Measurements from ENCODE around the gene HOXB8. TPM values are rescaled to one million over a fixed set of nuclear protein-coding genes. Genes with fewer than 3 reads are reported as not detected.

HOXB8 gene
- total RNA-seq, 1 experiment from 2014 or later: 45.9 TPM

DNA sequence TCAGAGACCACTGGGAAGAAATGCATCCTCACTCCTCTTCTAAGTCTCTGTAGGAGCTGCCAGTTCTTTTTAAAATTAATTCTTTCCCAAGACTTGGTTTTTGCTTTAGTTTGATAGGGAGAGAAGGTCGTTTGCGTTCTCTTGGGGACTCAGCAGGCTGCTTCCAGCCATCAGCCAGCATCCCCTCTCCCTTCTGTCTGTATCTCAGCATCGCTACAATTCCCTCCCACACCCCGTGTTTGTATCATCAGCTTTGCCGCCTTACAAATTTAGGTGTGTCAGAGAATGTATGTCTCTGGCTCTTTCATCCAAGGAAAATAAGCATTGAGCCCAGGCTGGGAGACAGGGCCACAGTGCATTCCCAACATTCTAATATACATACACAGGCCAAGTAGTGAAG, 15.7 kb downstream of the HOXB8 start:
- BruUV-seq (replicated peaks): no TSS peak
- ATAC-seq (no peak), DNase-seq (ENCODE audit: low read depth, low spot score) (no peak)
- in situ Hi-C loops (cut with HindIII; ENCODE audit: low pct_unique_long_range_greater_than_20kb, low sequenced_read_pairs) (no loop called here), intact Hi-C loops (cut with micrococcal nuclease; ENCODE audit: unreplicated experiment) (no loop called here)
- Histone ChIP-seq H3K27ac (ENCODE audit: low read length) (peak overlapping the region; percentile 99), H3K4me3 (ENCODE audit: low read depth in 2 of 2, low read length in 2 of 2) (peak overlapping the region; percentile 70 to 99), H3K9me3 (ENCODE audit: control insufficient read depth, insufficient read depth, low read depth, low read length) (no peaks in the 10 kb centered on the region), H3K4me1 (ENCODE audit: control insufficient read depth, insufficient read depth, low read length) (peaks cover 38% of the 10 kb centered on the region), H3K36me3 (ENCODE audit: control insufficient read depth, insufficient read depth, low read length) (no peaks in the 10 kb centered on the region; the same call in none of the 2 replicates), H3K27me3 (ENCODE audit: control insufficient read depth, insufficient read depth, low read length) (no peaks in the 10 kb centered on the region)
- ChIA-PET CTCF (interaction anchor here (0.6 to 1.3 kb wide), 2 partner anchors 17 to 145 kb away, joined by 3 read pairs; no protein-coding TSS in a partner anchor), POLR2A (interaction anchor here (0.6 to 2.1 kb wide), 4 partner anchors 10 to 342 kb away, joined by 7 to 13 read pairs (median 10); partner anchors contain the start of gene HOXB8)
- TF ChIP-seq TCF7L2 (IDR thresholded peaks at IDR 0.05; ENCODE audit: low read depth, low read length): no peak
- no peak for TF ChIP-seq POLR2AphosphoS5 (IDR thresholded peaks at IDR 0.05; ENCODE audit: low read depth, low read length)
- TF ChIP-seq SIN3A (IDR thresholded peaks at IDR 0.05; ENCODE audit: borderline replicate concordance, insufficient read depth, low read depth, low read length): no peak
- TF ChIP-seq, protein P1, sequence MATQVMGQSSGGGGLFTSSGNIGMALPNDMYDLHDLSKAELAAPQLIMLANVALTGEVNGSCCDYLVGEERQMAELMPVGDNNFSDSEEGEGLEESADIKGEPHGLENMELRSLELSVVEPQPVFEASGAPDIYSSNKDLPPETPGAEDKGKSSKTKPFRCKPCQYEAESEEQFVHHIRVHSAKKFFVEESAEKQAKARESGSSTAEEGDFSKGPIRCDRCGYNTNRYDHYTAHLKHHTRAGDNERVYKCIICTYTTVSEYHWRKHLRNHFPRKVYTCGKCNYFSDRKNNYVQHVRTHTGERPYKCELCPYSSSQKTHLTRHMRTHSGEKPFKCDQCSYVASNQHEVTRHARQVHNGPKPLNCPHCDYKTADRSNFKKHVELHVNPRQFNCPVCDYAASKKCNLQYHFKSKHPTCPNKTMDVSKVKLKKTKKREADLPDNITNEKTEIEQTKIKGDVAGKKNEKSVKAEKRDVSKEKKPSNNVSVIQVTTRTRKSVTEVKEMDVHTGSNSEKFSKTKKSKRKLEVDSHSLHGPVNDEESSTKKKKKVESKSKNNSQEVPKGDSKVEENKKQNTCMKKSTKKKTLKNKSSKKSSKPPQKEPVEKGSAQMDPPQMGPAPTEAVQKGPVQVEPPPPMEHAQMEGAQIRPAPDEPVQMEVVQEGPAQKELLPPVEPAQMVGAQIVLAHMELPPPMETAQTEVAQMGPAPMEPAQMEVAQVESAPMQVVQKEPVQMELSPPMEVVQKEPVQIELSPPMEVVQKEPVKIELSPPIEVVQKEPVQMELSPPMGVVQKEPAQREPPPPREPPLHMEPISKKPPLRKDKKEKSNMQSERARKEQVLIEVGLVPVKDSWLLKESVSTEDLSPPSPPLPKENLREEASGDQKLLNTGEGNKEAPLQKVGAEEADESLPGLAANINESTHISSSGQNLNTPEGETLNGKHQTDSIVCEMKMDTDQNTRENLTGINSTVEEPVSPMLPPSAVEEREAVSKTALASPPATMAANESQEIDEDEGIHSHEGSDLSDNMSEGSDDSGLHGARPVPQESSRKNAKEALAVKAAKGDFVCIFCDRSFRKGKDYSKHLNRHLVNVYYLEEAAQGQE (IDR thresholded peaks at IDR 0.05; ENCODE audit: insufficient read depth in 1 of 2, low read depth in 2 of 2, low read length in 1 of 2): no peak
- TF ChIP-seq, protein P2, sequence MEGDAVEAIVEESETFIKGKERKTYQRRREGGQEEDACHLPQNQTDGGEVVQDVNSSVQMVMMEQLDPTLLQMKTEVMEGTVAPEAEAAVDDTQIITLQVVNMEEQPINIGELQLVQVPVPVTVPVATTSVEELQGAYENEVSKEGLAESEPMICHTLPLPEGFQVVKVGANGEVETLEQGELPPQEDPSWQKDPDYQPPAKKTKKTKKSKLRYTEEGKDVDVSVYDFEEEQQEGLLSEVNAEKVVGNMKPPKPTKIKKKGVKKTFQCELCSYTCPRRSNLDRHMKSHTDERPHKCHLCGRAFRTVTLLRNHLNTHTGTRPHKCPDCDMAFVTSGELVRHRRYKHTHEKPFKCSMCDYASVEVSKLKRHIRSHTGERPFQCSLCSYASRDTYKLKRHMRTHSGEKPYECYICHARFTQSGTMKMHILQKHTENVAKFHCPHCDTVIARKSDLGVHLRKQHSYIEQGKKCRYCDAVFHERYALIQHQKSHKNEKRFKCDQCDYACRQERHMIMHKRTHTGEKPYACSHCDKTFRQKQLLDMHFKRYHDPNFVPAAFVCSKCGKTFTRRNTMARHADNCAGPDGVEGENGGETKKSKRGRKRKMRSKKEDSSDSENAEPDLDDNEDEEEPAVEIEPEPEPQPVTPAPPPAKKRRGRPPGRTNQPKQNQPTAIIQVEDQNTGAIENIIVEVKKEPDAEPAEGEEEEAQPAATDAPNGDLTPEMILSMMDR (IDR thresholded peaks at IDR 0.05): no peak

DNA sequence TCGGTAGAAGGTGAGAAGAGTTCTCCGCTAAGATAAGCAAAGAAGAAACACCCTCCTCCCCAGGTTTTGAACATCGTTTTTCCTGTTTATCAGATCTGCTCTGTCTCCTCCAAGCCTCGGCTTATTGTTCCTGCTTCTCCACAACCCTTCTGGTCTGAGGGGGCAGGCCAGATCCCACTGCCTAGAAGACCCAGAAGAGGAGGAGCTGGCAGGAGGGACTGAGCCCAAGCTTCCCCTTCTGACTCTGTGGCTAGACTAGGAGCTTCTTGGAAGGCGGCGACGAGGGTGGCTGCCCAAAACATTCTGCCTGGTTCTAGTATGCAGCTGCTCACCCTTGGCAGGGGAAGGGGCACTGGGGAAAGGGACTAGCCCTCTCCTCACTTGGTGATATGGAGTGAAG, 16.4 kb downstream of the HOXB8 start:
- Histone ChIP-seq H3K27ac (ENCODE audit: low read length) (peak overlapping the region; percentile 99), H3K9me3 (ENCODE audit: control insufficient read depth, insufficient read depth, low read depth, low read length) (no peaks in the 10 kb centered on the region), H3K36me3 (ENCODE audit: control insufficient read depth, insufficient read depth, low read length) (no peaks in the 10 kb centered on the region; the same call in none of the 2 replicates), H3K27me3 (ENCODE audit: control insufficient read depth, insufficient read depth, low read length) (no peaks in the 10 kb centered on the region), H3K4me3 (ENCODE audit: low read depth in 2 of 2, low read length in 2 of 2) (peak overlapping the region; percentile 70 to 99), H3K4me1 (ENCODE audit: control insufficient read depth, insufficient read depth, low read length) (peaks cover 43% of the 10 kb centered on the region)
- intact Hi-C loops (cut with micrococcal nuclease; ENCODE audit: unreplicated experiment): no loop called here
- no TSS peak for BruUV-seq (replicated peaks)
- ATAC-seq (no peak), DNase-seq (ENCODE audit: low read depth, low spot score) (no peak)
- TF ChIP-seq, protein P2 (IDR thresholded peaks at IDR 0.05): no peak
- TF ChIP-seq SIN3A (IDR thresholded peaks at IDR 0.05; ENCODE audit: borderline replicate concordance, insufficient read depth, low read depth, low read length) (no peak), POLR2AphosphoS5 (IDR thresholded peaks at IDR 0.05; ENCODE audit: low read depth, low read length) (no peak), TCF7L2 (IDR thresholded peaks at IDR 0.05; ENCODE audit: low read depth, low read length) (peak; percentile 36; the same call in 1 of the 2 replicates)
- in situ Hi-C loops (cut with HindIII; ENCODE audit: low pct_unique_long_range_greater_than_20kb, low sequenced_read_pairs): no loop called here
- ChIA-PET CTCF (interaction anchor here (0.6 to 1.3 kb wide), 2 partner anchors 18 to 146 kb away, joined by 3 read pairs; no protein-coding TSS in a partner anchor), POLR2A (interaction anchor here (0.6 to 2.1 kb wide), 4 partner anchors 10 to 342 kb away, joined by 7 to 13 read pairs (median 10); partner anchors contain the start of gene HOXB8)
